H54 (cell line): ENCODE measurements around the gene SLC35G3.
"Not testable (repeated sequence)": the region's sequence is repeated elsewhere in the genome, so short reads cannot be mapped to it uniquely, and the experiment has no call there.

Experiments
- DNase-seq: peaks from one replicate; pipeline ENCODE4 v3.0.0; 2011; ENCODE audit warnings: low spot score, mixed read lengths; ENCODE audit not compliant: insufficient read length
- FAIRE-seq: peaks from 3 replicates; lab custom pipeline; 2011; peaks lifted over from hg19 to GRCh38; lab: Jason Lieb, UNC
- POLR2A ChIP-seq: IDR thresholded peaks from 2 replicates; pipeline ENCODE4 v1.6.1; 2011; ENCODE audit warnings: low read depth, mild to moderate bottlenecking, low read length

SLC35G3 gene

DNA sequence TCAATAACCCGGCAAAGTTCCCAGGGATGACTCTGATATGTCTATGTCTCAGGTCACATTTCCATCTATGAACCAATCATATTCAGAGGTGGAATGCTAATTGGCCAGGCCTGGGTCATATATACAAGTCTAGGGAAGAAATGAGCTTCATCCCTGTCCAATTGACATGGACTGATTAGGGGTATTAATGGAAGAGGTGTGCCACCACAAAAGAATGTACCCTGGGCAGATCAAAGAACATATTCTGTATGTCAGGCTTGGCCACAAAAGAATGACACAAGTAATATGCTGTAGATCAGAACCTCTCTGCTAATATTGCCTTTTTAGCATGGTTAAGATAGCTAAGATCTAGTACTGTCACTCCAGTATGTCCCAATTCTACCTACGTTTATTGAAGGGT, 6.7 kb downstream of the SLC35G3 start:
- no peak for FAIRE-seq
- no peak for DNase-seq
- TF ChIP-seq POLR2A = no peak

DNA sequence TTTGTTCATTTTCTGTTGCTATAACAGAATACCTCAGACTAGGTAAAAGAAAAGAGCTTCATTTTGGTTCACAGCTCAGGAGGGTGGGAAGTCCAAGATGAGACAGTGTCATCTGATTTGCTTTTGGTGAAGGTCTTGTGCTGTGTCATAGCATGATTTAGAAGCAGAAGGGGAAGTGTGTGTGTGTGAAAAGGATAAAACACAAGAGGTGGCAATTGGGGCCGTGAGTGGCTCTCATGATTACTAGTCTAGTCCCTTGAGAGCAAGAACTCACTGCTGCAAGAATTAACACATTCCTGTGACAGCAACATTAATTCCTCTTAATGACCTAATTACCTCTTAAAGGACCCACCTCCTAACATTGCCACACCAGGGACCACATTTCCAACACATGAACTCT, 8.3 kb downstream of the SLC35G3 start:
- FAIRE-seq (no peak), DNase-seq (no peak)
- TF ChIP-seq POLR2A = no peak

DNA sequence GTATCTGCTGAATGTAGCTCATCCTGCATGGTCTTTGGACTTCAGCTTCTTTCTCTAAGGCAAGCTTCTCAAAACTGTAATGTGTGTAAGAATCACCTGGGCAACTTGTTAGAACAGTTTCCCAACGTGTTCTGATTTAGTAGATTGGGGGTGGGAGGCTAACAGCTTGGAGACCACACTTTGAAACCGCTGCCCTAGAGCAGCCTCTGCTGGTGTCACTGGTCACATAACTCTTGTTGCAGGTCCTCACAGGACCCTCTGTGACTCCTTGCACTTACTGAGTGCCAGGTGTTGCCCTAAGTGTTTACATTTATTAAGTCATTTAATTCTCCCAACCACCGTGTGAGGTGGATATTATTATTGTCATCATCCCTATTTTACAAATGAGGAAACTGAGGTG, 9.9 kb downstream of the SLC35G3 start:
- FAIRE-seq = no peak
- TF ChIP-seq POLR2A = no peak
- DNase-seq = no peak

DNA sequence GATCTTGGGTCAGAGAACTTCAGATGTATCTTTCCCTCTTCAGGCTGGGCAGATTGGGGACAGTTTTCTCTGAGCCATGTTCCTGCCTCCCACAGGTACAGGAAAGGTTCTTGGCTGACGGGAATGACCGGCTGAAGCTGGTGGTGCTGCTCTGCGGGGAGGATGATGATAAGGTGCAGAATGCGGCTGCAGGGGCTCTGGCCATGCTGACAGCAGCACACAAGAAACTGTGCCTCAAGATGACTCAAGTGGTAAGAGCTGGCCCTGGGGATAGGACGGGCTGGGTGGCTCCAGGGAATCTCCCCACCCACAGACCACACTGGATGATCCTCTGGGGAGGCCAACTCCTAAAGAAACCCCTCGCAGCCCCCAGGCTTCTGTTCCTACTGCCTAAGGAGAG, 10.9 kb downstream of the SLC35G3 start:
- DNase-seq (no peak), FAIRE-seq (no peak)
- TF ChIP-seq POLR2A = no peak

DNA sequence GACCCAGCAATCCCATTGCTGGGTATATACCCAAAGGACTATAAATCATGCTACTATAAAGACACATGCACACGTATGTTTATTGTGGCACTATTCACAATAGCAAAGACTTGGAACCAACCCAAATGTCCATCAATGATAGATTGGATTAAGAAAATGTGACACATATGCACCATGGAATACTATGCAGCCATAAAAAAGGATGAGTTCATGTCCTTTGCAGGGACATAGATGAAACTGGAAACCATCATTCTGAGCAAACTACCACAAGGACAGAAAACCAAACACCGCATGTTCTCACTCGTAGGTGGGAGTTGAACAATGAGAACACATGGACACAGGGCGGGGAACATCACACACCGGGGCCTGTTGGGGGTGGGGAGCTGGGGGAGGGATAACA, 14.8 kb downstream of the SLC35G3 start:
- FAIRE-seq, DNase-seq: not testable (repeated sequence)

DNA sequence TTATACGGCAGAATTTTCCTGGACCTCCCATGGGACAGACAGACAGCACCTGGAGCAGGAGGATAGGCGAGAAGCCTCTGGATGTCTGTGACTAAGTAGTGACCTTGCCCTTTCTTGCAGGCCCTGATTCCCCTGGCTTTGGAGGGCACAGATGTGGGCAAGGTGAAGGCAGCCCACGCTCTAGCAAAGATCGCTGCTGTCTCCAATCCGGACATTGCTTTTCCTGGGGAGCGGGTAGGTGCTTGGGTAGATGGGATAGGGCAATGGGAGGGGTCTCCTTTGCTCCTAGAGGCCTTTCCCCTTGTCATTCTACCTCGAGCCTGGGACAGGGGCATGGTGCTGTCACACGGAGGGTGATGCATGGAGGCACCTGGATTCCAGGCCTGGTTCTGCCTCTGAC, 17.3 kb downstream of the SLC35G3 start:
- no peak for TF ChIP-seq POLR2A
- FAIRE-seq (no peak), DNase-seq (no peak)

DNA sequence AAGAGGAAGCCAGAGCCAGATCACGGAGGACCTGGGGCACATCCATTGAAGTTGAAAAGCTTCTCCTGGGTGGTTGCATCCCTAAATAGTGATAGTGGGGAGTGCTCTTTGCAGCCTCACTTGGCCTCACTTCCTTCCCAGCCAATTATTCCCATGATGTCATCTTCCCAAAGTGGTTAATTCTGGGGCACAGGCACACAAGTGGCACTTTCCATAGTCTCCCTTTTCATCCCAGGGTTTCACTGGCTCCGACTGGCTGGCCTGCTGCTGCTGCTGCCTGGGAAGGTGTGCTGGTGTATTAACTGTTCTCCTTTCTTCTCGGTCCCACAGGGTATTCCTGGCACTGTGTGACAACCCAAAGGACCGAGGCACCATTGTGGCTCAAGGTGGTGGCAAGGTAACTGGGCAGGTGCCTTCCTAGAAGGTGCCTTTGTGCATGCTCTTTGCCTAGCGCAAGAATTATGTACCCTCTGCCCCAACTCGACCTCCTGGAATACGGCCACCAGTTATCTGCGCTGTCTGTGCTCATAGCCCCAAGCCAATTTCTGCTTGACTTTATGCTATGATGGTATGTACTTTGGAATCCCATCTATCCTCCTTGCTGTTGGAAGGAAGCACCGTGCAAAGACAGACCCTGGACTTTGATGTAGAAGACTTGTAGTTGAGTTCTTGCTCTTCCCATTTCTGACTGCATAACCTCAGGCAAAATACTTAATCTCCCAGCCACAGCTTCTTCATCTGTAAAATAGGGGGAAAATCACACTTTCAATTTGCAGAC, 18.4 kb downstream of the SLC35G3 start:
- no peak for TF ChIP-seq POLR2A
- no peak for DNase-seq
- FAIRE-seq = no peak

DNA sequence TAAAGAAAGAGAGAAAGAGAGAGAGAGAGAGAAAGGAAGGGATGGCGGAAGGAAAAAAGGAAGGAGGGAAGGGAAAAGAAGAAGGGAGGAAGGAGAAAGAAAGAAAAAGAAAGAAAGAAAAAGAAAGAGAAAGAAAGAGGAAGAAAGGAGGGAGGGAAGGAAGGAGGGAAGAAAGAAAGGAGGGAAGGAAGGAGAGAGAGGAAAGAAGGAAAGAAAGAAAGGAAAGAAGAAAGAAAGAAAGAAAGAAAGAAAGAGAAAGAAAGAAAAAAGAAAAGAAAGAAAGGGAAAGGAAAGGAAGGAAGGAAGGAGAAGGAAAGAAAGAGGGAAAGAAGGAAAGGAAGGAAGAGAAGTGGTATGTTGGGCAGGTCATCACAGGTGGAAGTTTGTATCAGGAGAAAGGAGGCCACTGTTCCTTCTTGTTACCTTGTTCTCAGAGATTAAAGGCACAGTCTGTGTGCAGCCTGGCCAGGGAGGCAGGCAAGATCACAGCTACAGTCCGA, 19.3 kb downstream of the SLC35G3 start:
- FAIRE-seq = no peak
- DNase-seq = no peak
- TF ChIP-seq POLR2A = no peak

DNA sequence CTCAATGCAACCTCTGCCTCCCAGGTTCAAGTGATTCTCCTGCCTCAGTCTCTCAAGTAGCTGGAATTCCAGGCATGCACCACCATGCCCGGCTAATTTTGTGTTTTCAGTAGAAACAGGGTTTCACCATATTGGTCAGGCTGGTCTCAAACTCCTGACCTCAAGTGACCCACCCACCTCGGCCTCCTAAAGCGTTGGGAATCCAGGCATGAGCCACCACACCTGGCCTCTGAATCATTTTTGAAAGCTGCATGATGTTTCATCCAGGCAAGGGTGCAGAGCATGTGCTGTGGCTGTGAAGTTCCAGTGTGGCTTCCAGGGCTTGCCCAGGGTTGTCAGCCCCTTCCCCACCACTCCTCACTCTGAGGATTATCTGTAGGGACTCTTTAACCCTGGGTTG, 21.9 kb downstream of the SLC35G3 start:
- not testable (repeated sequence) for FAIRE-seq, DNase-seq

DNA sequence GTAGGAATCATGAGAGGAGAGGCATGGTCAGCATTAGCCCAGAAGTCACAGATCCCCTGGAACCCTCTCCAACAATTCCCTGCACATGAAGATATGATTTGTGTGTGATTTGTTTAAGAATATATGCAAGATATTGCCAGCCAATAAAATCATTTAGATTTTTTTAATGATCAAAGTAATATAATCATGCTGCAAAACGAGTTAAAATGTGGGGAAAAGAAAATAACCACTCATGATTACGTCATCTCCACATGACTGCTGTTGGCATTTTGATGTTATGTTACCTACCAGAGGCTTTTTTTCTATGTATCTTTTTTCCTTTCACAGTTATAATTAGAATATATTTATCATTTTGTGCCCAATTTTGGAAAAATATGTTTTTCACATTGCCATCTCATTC, 22.4 kb downstream of the SLC35G3 start:
- no peak for TF ChIP-seq POLR2A
- FAIRE-seq = no peak
- no peak for DNase-seq

DNA sequence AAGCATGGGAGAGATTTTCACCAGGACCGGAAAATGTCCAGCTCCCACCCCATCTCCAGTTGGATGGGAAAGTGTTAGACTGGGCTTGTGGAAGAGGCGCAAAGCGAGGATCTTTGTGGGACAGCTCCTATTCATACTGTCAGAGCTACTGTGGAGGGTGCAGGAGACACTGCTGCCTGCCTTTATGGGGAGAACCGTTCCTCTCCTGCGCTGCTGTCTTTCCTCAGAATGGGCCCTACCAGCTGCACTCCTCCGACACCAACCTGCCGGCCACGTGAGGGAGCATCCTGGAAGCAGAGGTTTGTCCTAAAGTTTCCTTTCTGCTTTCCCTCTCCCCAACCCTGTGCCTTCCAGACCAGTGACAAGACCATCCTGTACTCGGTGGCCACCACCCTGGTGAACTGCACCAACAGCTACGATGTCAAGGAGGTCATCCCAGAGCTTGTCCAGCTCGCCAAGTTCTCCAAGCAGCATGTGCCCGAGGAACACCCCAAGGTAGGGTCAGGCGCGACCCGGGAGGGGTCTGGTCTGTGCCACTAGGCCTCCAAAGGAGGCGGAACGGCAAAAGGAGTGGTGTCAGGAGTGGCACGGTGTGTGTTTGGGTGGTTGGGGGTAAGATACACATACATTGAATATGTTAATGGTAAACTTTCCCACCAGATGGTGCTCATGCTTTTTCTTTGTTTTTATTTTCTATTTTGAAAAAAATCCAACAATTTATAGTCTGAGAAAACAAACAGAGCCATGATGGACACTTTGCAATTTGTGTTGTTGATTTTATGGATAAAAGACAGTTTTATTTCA, 23.0 kb downstream of the SLC35G3 start:
- DNase-seq (no peak), FAIRE-seq (no peak)
- TF ChIP-seq POLR2A = no peak

DNA sequence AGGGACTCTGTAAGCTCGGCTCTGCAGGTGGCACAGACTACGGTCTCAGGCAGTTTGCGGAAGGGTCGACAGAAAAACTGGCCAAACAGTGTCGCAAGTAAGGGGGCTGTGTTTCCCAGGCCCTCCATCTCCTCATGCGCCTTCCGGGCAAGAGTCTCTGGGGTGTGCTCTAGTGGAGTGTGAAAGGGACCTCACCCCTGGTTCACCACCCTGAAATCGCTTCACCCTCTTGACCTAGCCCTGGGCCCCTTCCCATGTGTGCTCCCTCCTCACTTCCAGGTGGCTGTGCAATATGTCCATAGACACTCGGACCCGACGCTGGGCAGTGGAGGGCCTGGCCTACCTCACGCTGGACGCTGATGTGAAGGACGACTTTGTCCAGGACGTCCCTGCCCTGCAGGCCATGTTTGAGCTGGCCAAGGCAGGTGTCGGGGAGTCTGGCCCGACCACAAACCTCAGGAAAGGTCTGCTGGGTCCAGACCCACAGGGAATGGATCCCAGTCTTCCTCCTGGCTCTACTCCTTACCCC, 24.3 kb downstream of the SLC35G3 start:
- no peak for DNase-seq
- no peak for TF ChIP-seq POLR2A
- no peak for FAIRE-seq

DNA sequence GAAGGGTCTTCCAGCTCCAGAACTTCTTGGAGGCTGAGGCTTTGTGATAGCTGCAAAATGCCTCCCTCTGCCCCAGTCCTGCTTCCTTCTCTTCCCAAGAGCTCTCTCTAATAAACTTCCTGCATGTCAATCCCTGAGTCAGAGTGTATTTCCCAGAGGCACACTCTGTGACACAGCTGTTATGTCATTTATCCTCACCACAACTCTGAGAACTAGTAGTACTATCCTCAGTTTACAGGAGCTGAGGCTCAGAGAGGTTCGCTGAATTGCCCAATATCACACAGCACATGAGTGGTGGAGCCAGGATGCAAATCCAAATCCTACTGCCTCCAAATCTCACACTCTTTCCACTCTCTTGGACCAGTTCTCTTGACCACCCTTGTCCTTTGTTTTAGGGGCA, 26.5 kb downstream of the SLC35G3 start:
- DNase-seq (no peak), FAIRE-seq (no peak)
- TF ChIP-seq POLR2A = no peak

DNA sequence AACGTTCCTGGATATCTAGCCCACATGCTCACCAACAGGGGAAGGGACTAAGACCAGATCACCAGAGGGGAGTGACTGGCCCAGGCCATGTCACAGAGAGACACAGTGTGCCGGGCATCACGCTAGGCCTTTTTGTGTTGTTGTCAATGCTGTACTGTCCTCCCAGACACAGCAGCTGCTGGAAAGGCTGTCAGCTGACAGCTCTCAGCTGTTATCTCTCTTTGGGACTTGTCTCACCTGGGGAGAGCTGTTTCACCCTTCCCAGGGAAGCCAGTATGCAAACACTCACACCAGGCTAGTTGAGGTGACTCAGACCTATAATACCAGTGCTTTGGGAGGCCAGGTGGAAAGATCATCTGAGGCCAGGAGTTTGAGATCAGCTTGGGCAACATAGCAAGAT, 27.1 kb downstream of the SLC35G3 start:
- FAIRE-seq (no peak), DNase-seq (no peak)
- no peak for TF ChIP-seq POLR2A

DNA sequence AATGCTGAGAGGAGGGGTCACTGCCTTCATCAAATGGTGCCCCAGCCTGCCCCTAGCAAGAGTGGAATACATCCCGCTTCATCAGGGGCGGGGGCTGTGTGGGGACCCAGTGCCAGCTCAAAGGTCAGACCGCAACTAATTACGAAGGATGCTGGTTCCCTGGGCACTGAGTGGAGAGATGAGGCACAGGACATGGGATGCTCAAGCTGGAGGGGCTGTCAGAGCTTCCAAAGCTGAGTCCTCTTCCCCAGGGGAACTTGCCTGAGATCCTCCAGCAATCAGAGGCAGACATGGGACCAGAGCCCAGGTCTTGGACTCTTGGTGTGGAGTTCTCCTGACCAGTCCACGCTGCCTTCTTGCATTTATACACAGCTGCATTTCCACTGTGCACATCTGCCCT, 27.7 kb downstream of the SLC35G3 start:
- no peak for TF ChIP-seq POLR2A
- FAIRE-seq (no peak), DNase-seq (no peak)
